Panc1 (cell line): ENCODE data around the gene PML.

Experiments
- CTCF ChIP-seq: fragments of 450-650 bp; IDR thresholded peaks from 2 replicates; pipeline ENCODE4 v1.5.1; 2017; ENCODE audit warnings: mild to moderate bottlenecking
- POLR2AphosphoS5 ChIP-seq: IDR thresholded peaks from 2 replicates; pipeline ENCODE4 v1.6.1; 2012; ENCODE audit warnings: mild to moderate bottlenecking, low read depth, low read length, moderate library complexity

DNA sequence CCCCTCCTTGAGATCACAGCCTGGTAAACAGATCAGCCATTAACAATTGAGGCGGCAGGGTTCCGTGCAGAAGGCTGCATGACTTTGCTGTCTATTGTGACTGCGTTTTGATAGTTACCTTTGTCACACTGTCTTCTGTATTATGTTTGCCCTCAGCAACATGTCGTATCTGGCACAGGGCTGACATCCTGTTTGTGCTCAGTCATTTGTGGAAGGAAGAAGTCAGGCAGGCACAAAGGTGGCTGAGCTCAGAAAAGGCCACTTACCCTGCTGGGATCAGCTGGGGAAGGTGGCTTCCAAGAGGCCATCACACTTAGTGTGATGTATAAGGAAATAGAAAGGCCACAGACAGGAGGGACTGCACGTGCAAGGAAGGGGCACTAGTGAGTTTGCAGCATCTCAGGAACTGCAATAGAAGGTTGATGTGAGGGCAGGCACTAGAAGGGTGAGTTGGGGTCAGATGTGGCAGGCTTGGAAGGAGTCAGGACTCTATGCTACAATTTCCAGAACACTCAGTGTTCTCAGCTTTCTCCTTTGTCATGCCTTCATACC lies 13.4 kb downstream of the PML start:
- TF ChIP-seq CTCF = no peak
- no peak for TF ChIP-seq POLR2AphosphoS5
